IPS-18c (cell line): ENCODE measurements around the gene ABCA8.
"Not testable (repeated sequence)": the region's sequence is repeated elsewhere in the genome, so short reads cannot be mapped to it uniquely, and the experiment has no call there.

Source experiments
- H3K4me3 ChIP-seq: 2 replicates; pipeline ENCODE4 v1.7.0; 2013; ENCODE audit warnings: low read depth, mild to moderate bottlenecking, low read length, moderate library complexity; ENCODE audit not compliant: insufficient read depth
- H3K9me3 ChIP-seq: one replicate; pipeline ENCODE4 v1.6.1; 2013; ENCODE audit warnings: mild to moderate bottlenecking, low read length, moderate library complexity; ENCODE audit not compliant: control insufficient read depth, insufficient read depth

ABCA8 gene

DNA sequence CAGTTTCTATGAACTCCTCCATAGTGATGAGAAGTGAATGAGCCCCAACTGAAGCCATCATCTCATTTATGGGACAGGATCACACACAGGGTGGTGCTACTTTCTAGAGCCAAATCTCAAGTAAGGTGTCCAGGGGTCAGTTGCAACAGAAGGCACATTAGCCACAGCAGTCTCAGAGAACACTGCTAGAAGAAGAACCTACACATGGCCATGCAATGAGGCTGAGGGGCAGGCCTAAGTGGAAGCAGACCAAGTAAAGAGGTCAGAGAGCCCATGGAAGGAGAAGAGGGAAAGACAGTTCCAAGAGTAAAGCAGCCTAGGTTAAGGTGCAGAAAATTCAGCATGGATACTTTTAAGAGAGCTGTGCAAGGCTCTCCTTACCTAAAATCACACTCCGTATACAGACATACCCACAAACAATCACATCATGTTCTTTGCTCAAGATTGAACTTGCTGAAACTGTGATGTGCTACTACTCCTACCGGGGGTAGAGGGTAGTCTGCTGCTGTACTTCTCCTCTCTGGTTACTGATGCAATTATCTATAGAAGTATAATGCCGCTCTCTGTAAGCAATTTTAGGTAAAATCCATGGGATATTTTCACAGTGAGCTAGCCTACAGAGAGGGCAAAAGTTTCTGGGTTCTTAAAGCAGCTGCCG is 1.7 kb downstream of the ABCA8 start:
- H3K4me3 ChIP-seq: no peak overlapping the region
- no peaks in the 10 kb centered on the region for H3K9me3 ChIP-seq

DNA sequence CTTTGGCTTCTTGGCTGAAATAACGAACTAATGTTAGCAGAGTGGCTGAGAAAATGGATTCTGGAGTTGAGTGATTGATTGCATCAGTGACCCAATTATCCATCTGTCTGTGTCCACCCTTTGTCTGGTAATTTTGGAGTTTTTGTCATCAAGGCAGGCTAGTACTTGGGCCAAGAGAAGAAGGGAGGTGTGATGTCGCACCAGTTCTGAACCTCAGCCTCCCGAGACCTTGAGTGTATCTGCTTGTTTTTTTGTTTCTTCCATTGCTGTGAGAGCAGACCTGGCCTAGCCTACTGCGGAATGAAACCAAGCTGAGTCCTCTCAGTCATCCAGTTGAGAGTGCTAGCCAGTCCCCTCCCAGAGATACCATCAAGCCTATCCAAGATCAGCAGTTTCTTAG is 4.5 kb downstream of the ABCA8 start:
- Histone ChIP-seq H3K4me3 (no peak overlapping the region), H3K9me3 (no peaks in the 10 kb centered on the region)

DNA sequence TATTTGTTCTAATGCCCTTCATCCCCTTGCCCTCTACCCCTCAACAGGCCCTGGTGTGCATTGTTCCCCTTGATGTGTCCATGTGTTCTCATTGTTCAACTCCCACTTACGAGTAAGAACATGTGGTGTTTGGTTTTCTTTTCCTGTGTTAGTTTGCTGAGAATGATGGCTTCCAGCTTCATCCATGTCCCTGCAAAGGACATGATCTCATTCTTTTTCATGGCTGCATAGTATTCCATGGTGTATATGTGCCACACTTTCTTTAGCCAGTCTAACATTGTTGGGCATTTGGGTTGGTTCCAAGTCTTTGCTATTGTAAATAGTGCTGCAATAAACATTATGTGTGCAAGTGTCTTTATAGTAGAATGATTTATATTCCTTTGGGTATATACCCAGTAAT is 7.3 kb downstream of the ABCA8 start:
- H3K9me3 ChIP-seq, H3K4me3 ChIP-seq: not testable (repeated sequence)

DNA sequence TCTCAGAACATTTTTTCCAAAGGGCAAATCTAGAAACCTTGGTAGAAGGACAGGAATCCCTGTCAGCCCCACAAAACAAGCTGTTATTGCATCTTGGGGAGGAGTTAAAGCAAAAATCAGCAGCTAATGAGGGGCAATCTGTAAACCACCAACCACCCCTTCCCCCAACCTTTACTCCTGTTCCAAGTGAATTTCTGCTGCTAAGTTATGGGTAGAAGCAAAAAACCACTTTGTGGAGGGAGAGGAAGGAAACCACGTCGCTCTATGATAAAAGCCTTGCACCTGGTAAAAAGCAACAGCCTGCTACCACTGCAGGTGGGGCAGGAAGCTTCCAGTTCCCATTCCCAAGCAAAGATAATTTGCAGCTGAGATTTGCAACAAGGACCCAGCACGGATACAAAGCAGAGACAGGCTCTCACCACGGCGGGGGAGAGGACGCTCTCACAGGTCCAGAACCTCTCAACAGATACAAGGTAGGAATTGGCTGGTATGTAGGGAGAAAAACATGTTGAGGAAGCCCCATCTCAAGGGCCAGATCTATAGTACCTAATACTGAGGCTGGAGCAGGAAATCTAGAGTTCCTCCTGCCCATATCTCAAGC is 10.7 kb downstream of the ABCA8 start:
- H3K4me3 ChIP-seq: no peak overlapping the region
- H3K9me3 ChIP-seq: no peaks in the 10 kb centered on the region

DNA sequence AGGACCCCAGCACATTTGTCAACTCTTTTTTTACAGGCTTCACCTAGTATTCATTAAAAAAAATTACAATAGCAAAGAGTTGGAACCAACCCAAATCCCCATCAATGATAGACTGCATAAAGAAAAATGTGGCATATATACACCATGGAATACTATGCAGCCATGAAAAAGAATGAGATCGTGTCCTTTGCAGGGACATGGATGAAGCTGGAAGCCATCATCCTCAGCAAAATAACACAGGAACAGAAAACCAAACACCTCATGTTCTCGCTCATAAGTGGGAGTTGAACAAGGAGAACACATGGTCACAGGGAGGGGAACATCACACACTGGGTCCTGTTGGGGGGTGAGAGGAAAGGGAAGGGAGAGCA is 11.4 kb downstream of the ABCA8 start:
- H3K4me3 ChIP-seq, H3K9me3 ChIP-seq: not testable (repeated sequence)

DNA sequence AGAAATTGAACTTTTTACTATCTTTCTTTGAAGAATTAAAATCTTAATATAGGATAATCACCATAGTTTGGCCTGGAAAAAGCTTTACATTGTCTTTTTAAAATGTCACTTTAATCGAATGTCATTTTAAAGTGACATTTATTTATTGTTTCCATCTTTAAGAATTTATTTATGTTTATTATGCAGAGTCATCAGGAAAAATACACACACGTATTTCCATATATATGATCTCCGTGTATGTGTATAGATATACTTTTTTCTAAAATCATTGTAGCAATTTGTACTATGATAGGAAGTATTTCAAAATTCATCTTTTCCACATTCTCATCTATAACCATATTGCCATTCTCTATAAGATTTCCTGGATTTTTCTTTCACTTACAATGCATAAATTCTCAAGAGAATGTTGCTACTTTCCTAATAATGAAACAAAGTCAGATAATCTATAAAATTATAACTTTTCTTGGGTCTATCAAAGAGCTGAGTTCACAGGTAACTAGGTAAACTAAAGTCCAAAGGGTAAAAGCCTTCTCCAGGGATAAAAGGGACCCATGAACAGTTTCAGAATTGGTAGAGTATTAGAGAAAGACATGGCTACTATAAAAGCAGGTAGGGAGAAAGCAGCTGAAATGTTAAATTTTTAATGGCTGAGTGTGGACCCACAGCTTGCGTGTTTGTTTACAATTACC is 11.9 kb downstream of the ABCA8 start:
- Histone ChIP-seq H3K9me3 (no peaks in the 10 kb centered on the region), H3K4me3 (no peak overlapping the region)

DNA sequence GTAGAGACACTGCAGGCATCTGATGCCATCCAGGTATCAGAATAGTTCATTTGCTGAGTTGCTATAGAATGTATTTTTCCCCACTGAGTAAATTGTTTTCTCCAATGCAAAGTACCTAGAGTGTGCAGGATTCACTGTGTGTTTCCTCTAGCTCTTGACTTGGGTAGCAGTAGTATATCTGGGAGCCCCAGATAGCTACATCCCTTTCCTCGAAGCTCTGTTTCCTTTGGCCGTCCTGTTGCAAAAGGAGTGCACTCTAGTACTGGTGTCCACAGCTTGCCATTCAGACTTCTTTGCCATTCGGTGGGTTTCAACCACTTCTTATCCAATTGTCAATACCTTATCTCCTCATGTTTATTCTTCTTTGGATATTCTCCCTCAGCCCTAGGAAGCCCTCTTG is 12.8 kb downstream of the ABCA8 start:
- Histone ChIP-seq H3K4me3 (no peak overlapping the region), H3K9me3 (no peaks in the 10 kb centered on the region)

DNA sequence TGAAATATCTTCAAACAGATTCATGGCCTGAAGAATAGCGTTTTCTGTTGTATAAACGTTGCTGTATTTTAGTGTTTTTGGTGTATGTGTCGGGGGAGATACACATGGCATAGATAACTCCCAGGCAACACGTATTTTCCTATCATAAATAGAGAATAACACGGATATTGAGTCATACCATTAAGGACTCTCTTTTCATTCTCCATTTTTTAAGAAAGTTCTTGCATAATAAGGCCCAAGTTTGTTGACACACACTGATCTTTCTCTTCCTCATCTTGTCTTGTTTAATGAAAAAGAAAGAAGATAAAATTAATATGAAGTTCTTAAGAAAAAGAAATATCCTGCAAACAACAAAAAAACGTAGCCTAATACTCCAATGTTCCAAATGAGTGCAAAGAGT is 13.4 kb downstream of the ABCA8 start:
- no peaks in the 10 kb centered on the region for H3K9me3 ChIP-seq
- H3K4me3 ChIP-seq: no peak overlapping the region

DNA sequence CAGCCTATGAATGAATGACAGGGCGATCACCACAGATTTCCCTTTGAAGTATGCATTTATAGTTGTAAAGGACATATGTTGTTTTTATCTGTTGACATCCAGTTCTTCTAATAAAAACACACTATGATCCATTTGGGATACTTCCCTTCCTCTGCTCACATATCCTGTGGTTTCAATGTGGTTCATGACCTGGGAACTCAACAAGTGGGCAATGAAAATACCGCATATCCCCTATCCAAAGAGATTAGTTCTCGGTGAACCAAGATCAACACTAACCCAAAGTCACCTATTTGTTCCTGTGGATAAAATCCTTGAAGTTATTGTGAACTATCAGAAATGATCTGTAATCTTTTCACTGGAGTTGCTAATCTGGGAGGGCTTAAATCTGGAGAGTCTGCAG is 16.0 kb downstream of the ABCA8 start:
- Histone ChIP-seq H3K4me3 (no peak overlapping the region), H3K9me3 (no peaks in the 10 kb centered on the region)

DNA sequence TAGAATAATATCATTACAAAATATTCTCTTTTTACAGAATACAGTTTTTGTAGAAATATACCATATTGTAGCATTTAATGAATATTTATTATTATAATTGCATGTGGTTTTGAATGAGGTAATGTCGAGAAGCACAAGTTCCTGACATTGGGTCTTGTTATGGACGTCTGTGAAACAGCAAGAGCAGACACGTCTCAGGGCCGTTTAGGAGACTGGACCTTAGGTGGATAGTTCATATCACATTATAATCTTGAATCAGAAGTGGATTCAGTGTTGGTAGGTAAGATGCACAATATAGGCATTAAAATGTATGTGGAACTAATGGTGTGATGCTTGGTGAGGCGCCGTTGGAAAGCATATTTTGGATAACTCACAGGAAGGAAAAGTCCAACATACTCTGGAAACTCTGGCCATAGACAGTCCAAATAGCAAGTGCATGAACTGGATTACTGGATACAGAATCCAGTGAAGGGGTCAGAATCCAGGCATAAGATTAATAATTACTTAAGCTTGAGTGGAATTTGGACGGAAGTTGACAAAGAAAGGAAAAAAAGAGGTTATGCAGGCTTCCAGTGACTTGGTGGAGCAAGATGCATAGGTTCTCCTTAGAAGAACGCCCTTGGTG is 17.2 kb downstream of the ABCA8 start:
- H3K4me3 ChIP-seq: no peak overlapping the region
- H3K9me3 ChIP-seq: no peaks in the 10 kb centered on the region

DNA sequence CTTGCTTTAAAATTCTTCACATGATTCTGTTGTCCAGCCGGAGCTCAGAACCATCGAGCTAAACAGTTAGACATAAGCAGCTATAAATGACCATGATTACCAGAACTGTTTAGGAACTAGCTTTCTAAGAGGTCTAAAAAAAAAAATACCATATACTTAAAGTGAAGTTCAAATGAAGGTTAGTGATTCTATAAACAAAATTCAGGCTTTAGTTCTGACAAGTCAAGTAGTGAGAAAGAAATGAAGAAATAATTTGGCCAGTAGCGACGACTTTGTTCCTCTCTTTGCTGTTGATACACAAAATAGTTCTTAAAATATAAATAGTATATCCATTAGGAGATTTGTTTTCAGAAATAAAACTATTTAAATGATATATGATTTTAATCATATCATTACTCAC is 27.7 kb downstream of the ABCA8 start:
- no peaks in the 10 kb centered on the region for H3K9me3 ChIP-seq

DNA sequence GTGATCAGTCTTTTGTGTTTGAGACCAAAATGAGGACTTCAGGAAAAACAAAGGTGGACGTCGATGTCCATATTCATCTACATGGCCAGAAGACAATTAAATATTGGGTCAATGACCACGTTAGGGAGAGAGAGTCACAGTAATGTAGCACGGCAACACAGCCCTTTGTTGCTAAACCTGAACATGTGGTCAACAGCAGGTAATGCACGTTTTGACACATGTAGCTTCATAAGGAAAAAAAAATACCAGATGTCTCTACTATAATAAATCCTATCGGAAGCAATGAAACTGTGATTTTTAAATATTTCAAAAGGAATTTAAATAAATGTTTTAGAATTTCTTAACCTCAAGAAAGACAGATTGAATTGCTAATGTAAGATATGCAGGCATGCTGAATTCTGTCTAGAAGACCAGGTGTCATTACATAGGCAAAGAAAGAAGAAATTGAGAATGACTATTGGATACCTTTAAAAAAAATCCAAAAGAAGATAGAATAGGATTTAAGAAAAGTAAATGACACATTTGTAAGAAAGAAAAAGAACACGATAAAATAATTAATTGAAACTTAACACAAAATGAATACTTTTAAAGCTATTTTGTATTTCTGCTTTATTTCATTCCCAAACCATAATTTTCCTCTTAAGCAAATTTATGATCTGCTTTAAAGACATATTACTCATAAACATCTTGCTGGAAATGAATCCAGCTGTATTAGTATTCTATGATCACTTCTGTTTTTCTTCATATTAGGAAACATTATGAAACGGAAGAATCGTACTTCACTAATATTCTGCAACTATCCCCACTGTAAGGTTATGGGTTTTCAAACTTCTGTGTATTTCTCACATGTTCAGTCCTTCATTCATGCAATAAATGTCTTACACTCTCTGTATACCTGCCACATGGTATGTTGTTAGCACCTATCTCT is 30.1 kb downstream of the ABCA8 start:
- Histone ChIP-seq H3K9me3 (no peaks in the 10 kb centered on the region), H3K4me3 (no peak overlapping the region)

More for the DNA sequence above, 27.7 kb downstream of the ABCA8 start:
- H3K4me3 ChIP-seq: no peak overlapping the region

DNA sequence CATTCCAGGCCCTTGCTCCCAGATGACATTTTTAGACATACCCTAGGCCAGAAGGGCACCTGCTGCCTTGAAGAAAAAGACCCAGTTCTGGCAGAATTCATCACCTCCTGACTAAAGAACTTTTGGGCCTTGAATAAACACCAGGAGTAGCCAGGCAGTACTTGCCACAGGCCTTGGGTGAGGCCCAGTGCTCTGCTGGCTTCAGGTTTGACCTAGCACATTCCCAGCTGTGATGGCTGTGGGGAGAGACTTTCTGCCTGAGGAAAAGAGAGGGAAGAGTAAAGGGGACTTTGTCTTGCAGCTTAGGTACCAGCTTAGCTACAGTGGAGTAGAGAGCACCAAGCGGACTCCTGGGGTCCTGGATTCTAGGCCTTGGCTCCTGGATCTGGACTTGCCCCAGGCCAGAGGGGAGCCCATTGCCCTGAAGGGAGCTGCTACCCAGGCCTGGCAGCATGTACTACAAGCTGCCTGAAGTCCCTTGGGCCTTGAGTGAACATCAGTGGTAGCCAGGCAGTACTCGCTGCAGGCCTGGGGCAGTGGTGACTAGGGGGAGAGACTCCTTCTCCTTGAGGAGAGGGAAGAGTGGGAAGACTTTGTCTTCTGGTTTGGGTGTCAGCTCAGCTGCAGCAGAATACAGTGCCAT is 44.3 kb downstream of the ABCA8 start:
- peaks cover 2% of the 10 kb centered on the region for H3K9me3 ChIP-seq
- H3K4me3 ChIP-seq: no peak overlapping the region

DNA sequence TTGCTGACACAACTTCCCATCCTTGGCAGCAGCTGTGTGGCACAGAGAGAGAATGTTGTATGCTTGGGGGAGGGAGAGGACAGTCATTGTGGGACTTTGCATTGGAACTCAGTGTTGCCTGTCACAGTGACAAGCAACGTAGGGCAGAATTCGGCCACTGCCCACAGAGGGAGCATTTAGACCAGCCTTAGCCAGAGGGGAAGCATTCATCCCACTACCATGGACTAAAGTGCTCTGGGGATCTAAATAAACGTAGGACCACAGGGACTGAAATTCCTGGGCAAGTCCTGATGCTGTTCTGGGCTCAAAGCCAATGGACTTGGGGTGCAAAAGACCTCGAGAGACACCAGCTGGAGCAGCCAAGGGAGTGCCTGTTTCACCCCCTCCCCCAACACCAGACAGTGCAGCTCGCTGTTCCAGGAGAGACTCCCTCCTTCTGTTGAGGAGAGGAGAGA is 44.9 kb downstream of the ABCA8 start:
- Histone ChIP-seq H3K4me3 (no peak overlapping the region), H3K9me3 (no peaks in the 10 kb centered on the region)

DNA sequence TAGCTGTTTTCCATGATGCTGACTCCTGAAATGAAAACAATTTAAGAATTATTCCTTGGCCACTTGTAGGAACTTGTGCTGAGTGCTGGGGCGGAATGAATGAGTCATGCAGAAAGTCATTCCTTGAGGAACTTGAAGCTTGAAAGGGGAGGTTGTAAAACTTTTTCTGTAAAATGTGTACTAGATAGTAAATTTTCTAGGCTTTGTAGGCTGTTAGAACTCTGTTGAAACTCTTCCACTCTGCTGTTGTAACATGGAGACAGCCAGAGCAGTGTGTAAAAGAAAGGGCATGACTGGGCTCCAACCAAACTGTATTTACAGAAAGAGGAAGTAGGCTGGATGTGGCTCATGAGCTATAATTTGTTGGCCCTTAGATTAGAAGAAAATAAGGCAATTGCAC is 46.1 kb downstream of the ABCA8 start:
- no peak overlapping the region for H3K4me3 ChIP-seq
- H3K9me3 ChIP-seq: no peaks in the 10 kb centered on the region

DNA sequence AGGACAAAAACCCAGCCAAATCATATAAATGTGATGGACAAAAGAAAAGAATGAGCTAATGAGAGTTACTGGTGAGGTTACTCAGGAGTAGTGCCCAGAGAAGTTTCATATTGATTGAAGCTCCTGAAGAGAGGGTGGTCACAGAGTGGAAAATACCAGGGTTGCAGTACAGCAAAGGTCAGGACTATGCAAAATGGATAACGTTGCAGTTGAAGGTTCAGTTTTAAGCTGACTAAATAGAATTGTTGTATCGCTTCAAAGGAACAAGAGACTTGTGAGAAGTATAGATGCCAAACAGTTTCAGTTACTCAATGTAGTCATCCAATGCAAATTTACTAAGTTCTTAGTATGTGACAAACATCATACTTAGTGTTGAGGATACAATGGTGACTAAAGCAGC is 47.1 kb downstream of the ABCA8 start:
- Histone ChIP-seq H3K9me3 (no peaks in the 10 kb centered on the region), H3K4me3 (no peak overlapping the region)

DNA sequence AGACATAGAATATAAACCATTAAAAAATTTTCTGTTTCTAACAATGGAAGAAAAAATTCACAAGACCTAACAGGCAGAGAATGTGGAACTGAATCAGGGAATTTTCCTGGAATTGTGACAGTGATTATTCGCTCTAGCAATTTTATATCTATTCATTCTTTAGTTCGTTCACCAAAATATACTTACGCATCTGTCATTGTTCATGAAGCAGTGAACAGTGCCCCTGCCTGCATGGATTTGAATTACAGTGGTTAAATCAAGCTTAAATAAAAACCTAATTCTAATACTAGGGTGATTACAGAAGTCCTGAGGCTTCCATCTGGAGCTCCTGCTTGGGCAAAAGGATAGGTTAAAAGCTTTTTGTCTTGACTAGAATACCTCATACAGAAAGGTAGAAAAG is 48.6 kb downstream of the ABCA8 start:
- Histone ChIP-seq H3K4me3 (no peak overlapping the region), H3K9me3 (no peaks in the 10 kb centered on the region)
